Suppressor macrophage treated with lipopolysaccharide for 4 hours (primary cell): ENCODE data around the gene ZNF524.

Experiments
- DNase-seq: peaks from one replicate; pipeline ENCODE4 v3.0.0-alpha.2; 2020

The ZNF524 gene

GRCh38 chr19:55622242-55622969 is 22.3 kb downstream of the ZNF524 start:
- DNase-seq: no peak

- no peak for DNase-seq
Observed at GRCh38 chr19:55623130-55623529, 23.0 kb downstream of the ZNF524 start.

DNA sequence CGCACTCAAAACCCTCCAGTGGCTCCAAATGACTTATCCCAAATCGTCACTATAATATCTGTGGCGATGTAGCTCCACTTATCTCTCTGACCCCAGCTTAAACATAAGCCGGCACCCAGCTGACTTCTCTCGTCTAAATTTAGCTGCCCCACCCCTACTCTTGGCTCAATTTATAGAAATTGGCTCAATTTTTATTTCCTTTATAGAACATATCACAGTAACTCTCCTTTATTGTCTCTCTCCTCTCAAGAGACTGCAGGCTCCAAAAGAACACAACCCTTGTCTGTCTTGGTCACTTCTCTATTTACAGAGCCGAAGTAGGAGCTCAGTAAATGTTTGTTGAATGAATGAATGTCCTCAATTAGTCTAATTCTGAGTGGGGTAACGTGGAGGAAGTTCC is 23.5 kb downstream of the ZNF524 start:
- no peak for DNase-seq

DNA sequence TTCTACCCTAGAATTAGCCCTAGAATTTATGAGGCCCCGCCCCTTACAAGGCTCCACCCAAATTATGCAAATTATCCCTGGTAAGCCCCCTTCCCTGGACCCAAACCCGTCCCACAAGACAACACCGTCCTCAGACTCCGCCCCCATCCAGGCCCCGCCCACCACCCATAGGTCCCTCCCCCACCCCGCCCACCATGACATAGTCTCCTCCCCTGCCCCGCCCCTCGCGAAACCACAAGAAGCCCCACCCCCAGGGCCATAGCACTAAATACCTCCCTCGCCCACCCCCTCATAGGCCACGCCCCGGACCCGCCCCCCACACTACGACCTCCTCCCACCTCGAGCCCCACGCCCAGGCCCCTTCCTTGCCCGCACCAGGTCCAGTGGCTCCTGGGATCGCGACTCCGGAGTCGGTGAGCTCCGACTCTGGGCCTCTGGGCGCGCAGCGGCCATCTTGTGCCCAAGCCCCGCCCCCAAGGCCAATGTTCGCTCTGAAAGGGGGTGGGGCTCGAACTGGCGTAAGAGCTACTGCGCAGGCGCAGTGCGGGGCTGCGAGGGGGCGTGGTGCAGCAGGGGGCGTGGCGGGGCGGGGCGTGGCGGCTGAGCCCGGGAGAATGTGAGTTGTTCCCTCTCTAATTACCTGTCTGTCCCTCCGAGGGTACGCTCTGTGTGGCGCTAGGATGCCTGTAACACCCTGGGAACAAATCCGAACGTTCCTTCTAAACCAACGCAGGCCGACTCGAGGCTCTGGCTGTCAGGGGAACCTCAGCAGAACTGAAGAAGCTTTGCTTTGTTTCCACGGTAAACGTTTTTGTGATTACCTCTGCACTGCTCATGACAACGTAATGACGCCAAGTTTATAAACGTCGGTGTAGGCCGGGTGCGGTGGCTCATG is 24.3 kb downstream of the ZNF524 start, which contains the start of gene ZNF784:
Gene ZNF784, minus strand, starts transcription at position 458 of the 895 bp plus-strand sequence. Its CDS starts 5 bp downstream, at position 453.
- DNase-seq: peak; percentile 98

DNA sequence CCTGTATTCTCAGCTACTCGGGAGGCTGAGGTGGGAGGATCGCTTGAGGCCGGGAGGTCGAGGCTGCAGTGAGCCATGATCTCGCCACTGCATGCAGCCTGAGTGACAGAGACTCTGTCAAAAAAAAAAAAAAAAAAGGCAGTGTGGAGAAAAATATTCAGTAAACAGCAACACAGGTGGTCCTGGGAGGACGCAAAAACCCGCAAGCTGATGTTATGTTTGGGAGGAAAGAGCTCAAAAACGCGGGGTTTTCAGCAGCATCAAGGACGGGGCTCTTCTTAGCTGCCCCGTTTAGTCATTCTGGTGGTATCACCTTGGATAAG is 24.9 kb downstream of the ZNF524 start:
- no peak for DNase-seq

DNA sequence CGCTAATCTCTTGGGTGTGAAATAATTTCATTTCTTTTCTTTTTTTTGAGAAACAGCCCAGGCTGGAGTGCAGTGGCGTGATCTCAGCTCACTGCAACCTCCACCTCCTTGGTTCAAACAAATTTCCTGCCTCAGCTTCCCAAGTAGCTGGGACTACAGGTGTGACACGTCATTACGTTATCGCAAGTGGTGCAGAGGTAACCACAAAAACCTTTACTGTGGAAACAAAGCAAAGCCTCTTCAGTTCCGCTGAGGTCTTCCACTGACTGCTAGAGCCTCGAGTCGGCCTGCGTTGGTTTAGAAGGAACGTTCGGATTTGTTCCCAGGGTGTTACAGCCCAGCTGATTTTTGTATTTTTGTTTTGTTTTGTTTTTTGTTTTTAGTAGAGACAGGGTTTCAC is 26.3 kb downstream of the ZNF524 start:
- no peak for DNase-seq

- DNase-seq: peak; percentile 97
Observed at GRCh38 chr19:55632463-55632834, 32.4 kb downstream of the ZNF524 start.

GRCh38 chr19:55633861-55634260 is 33.8 kb downstream of the ZNF524 start:
- no peak for DNase-seq

DNA sequence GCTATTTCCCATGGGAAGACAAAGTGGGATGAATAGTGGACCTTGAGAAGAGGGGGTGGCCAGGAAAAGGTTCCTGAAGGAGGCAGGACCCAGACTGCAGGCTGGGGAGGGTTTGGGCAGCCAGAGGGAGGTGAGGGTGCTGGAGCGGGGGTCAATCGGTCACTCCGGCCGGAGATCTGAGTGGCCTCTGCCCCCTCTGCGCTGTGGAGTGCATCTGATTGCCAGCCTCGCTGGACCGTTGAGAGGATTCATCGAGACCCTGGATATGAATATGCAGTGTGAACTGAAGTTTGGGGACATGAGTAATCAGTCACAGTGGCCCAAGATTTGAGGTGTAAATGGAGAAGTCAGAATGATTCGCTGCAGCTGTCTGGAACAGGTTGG is 35.2 kb downstream of the ZNF524 start:
- no peak for DNase-seq

GRCh38 chr19:55635856-55636440 is 35.9 kb downstream of the ZNF524 start:
- no peak for DNase-seq

- DNase-seq: no peak
Observed at GRCh38 chr19:55636723-55637122, 36.6 kb downstream of the ZNF524 start.

DNA sequence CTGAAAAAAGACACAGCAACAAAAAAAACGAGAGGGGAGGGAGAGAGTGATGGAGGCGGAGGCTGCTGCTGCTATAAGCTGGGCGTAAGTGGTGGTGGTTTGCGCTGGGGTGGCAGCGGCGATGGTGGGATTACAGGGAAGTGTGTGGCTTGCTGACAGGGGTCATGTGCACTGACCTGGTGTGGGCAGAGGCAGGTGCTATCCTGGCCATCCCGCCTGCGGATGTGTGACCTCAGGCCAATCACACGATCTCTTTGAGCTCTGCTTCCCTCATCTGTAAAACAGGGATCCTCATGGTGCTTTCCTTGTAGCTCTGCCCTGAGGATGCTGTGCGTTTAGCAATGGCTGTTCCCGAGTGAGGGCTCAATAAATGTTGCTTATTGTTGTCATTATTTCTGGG is 37.4 kb downstream of the ZNF524 start:
- DNase-seq: no peak

DNA sequence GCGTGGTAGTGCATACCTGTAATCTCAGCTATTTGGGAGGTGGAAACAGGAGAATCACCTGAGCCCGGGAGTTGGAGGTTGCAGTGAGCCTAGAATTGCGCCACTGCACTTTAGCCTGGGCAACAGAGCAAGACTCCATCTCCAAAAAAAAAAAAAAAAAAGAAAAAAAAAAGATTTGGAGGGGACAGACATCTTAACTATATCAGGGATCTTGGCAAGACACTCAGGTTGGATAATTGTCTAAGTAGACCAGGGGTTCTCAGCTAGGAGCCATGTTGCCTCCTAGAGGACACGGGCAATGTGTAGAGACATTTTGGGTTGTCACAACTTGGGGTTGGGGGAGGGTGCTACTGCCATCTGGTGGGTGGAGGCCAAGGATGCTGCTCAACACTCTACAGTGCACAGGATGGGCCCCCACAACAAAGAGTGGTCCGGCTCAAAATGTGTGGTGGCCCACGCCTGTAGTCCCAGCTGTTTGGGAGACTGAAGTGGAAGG is 38.8 kb downstream of the ZNF524 start:
- DNase-seq: peak; percentile 62

DNA sequence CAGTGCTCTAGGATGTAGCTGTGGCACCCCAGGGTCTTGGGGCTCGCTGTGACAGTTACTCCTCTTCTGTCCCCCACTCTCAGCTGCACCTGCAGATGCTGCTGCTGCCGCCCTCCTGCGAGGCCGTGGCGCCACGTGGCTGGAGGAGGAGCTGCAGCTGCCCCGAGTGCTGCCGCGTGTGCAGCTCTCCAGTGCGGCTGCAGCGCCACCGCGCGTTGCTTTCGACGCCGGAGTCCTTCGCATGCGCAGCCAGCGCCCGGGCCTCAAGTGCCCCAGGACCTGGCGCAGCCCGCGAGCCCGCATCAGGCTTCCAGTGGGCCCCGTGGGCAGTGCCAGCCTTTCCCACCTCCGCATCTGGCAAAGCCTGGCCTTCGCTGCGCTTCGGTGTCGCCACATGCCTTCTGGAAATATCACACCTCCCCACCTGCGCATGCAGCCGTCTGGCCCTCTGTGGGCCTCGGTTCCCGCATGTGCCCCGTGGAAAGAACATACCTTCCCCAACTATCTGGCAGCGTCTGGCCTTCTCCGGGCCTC is 40.0 kb downstream of the ZNF524 start:
- DNase-seq: peak; percentile 39

DNA sequence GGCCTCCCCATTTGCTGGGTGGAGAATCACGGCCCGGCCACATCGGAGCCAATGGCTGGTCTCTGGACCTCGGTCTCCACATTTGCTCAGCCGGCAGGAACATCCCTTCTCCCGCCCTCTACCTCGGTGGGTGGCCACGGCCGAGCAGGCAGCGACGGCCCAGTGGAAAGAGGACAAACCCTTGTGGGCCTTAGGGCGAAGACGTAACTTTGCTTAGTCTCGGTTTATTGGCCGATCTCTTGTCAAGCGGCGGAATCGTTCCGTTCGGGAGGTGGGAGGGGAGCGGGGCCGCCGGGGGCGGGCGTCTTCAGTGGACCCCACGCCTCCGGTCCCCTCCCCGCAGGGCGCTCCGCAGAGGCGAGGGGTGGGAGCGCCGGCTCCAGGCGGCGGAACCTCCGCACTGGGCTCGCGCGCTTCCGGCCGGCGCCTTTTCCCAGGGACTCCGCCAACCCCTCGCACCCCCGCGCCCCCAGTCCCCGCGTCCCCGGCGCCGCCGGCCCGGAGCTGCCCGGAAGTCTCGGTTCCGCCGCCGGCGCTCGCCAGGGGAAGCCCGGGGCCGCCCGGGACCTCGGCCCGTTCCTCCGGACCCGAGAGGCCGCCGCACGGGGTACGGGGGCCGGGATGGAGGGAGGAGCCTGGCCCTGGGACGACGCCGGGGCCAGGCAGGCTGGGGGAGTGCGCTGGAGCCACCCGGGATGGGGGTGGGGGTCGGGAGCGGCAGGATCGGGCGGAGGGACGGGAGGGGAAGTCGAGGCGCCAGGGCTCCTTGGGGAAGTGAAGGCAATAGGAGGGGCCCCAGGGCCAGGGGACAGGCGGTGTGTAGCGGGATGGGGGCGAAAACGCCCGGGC is 40.7 kb downstream of the ZNF524 start, which contains the start of gene ZNF580:
Gene ZNF580, plus strand, starts transcription at position 426 of the 849 bp plus-strand sequence. CDS start 1,507 bp downstream, outside the sequence.
- DNase-seq: peak; percentile 61

DNA sequence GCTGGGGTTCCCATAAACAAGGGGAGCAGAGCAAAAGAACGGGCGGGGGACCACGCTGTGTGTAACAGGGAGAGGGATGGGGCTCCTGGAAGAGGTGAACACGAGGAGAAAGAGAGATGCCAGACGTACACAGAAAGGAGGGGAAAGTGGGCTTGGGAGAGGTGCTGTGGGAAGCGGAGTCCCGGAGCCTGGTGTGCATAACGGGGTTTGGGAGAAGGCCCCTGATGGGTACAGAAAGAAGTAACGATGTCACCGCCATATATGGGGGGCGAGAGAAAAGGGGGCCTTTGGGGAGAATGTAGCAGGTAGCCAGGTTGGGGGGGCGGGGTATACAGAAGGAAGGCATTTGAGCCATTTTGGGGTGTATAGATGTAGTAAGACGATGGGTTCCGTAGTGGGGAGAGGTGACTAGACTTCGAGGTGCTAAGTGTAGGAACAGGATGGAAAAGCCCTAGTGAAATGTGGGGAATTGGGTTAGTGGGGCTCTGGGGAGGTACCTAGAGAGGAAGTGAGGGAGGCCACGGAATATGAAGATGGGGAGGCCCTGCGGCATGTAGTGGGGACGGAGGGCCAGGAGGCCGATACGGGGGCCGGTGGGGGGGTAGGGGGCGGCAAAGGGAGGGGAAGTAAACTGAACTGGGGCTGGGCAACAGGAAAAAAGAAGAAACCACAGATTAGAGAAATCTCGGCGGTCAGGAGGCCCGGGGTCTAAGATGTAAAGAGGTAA is 41.5 kb downstream of the ZNF524 start:
- no peak for DNase-seq

GRCh38 chr19:55642153-55643002 is 42.3 kb downstream of the ZNF524 start:
- DNase-seq: peak; percentile 13

GRCh38 chr19:55643003-55643886 is 43.2 kb downstream of the ZNF524 start, which contains the start of gene ZNF581:
Gene ZNF581 (plus strand): TSS chr19:55643649. CDS start chr19:55644572, 923 bp downstream.
- peak; percentile 78 for DNase-seq

- no peak for DNase-seq
Observed at GRCh38 chr19:55643887-55644176, 43.7 kb downstream of the ZNF524 start.
